Breast epithelium (tissue), 3 donors: ENCODE measurements around the gene EPB41L1.

ENCODE experiments used
- POLR2A ChIP-seq: fragments of 450-650 bp; IDR thresholded peaks from one replicate; pipeline ENCODE4 v1.6.1; 2016; ENCODE audit warnings: antibody characterized with exemption, mild to moderate bottlenecking, moderate library complexity
- TF ChIP-seq, protein P1 (sequence below), 3 donors: fragments of 450-650 bp; IDR thresholded peaks; one replicate each; pipeline ENCODE4 v1.5.1; 2016 to 2017; ENCODE audit warnings: antibody characterized with exemption in 3 of 3, mild to moderate bottlenecking in 3 of 3, moderate library complexity in 3 of 3

GRCh38 chr20:36214684-36215256, 60.2 kb downstream of the EPB41L1 start:
- no peak for TF ChIP-seq POLR2A
- TF ChIP-seq, protein P1, sequence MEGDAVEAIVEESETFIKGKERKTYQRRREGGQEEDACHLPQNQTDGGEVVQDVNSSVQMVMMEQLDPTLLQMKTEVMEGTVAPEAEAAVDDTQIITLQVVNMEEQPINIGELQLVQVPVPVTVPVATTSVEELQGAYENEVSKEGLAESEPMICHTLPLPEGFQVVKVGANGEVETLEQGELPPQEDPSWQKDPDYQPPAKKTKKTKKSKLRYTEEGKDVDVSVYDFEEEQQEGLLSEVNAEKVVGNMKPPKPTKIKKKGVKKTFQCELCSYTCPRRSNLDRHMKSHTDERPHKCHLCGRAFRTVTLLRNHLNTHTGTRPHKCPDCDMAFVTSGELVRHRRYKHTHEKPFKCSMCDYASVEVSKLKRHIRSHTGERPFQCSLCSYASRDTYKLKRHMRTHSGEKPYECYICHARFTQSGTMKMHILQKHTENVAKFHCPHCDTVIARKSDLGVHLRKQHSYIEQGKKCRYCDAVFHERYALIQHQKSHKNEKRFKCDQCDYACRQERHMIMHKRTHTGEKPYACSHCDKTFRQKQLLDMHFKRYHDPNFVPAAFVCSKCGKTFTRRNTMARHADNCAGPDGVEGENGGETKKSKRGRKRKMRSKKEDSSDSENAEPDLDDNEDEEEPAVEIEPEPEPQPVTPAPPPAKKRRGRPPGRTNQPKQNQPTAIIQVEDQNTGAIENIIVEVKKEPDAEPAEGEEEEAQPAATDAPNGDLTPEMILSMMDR (IDR thresholded peaks at IDR 0.05) = peak in 1 of 3 donors; percentile 18
